ENCODE data around the gene PKP4. TPM values are rescaled to one million over a fixed set of nuclear protein-coding genes. Genes with fewer than 3 reads are reported as not detected.

PKP4 gene
- total RNA-seq, 5 donors from 2014 or later (not counting 1 experiment from before 2014, with no cell fraction given): 17.3 to 23.1 (median 20.3) TPM

DNA sequence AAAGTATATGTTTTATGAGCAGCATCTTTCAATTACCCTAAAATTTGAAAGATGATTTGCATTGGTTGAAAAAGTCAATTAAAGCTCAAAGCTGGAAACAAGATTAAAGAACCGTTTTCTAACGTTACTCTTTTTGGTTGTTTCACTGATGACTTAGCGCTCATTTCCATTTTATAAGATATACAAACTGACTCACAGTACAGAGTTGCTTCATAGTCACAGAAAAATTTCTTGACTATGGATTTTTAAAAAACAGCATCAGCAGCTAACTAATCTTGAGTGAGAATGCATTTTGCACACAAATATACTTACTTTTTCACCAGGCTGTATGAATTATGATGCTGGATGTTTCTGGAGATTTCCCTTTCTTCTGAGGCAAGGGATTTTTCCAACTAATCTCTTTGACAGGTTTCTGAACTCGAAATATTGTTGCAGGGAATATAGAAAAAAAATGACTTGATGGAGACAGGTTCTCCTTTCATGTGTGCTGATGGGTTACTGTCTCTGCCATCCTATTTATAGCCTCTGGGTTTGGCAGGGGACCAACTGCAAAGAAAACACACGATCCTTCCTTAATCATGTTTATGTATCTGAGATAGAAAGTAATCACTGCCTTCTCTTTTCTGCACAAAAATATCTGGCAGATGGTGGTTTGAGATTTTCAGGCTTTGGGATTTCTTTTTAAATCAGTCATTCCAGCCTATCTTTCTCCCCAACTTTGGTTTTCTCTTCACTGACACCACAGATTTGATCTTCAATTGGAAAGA, 209.0 kb downstream of the PKP4 start:
- no peak for ATAC-seq (replicated peaks in 1 of 4)
- H3K4me1 Mint-ChIP-seq: no peaks in the 10 kb centered on the region
- CTCF ChIA-PET: no interaction called here
- Histone ChIP-seq H3K4me1 (ENCODE audit: control insufficient read depth in 1 of 2, extremely low read depth in 1 of 2, insufficient read depth in 2 of 2, low read length in 2 of 2) (no peaks in the 10 kb centered on the region), H3K9me3 (no peaks in the 10 kb centered on the region), H3K27ac (ENCODE audit: low read length) (no peak overlapping the region), H3K4me3 (ENCODE audit: control insufficient read depth in 1 of 2, extremely low read depth in 1 of 2, low read length in 1 of 2) (no peak overlapping the region), H3K27me3 (replicated peaks in 1 of 2; ENCODE audit: control insufficient read depth in 2 of 2, extremely low read depth in 1 of 2, insufficient read depth in 2 of 2, low read length in 1 of 2) (no peaks in the 10 kb centered on the region), H3K36me3 (ENCODE audit: control insufficient read depth in 2 of 2, extremely low read depth in 1 of 2, insufficient read depth in 1 of 2, low read length in 1 of 2) (peaks cover 5 to 11% of the 10 kb centered on the region in 2 donors)
- H3K27me3 Mint-ChIP-seq: no peaks in the 10 kb centered on the region
- no peak overlapping the region for H3K27ac Mint-ChIP-seq
- DNase-seq: no peak
- H3K9me3 Mint-ChIP-seq: no peaks in the 10 kb centered on the region
- peaks cover 47% of the 10 kb centered on the region for H3K36me3 Mint-ChIP-seq
- POLR2A ChIA-PET: no interaction called here
- H3K4me3 Mint-ChIP-seq: no peak overlapping the region
- 90% methylated on average over 2 of the region's 5 CpGs for WGBS (ENCODE audit: insufficient coverage)

DNA sequence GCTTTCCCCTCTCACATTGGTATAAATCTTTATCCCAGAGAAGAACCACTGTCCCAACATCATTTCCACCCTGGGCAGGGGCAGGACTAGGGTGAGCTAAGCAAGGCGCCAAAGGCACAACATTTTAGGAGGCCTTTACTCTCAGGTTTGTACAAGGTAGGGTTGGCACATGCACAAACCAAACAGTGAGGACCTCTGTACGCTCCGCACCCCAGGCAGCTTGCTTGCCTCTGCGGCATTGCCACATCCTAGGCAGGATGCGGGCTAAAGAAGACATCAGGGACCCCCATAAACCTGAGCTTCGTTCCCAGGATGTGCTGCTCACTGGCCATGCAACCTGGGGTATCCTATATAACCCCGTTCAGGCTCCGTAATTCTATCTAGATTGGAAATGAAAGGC, 210.2 kb downstream of the PKP4 start:
- Mint-ChIP-seq H3K27me3 (no peaks in the 10 kb centered on the region), H3K9me3 (no peaks in the 10 kb centered on the region), H3K4me3 (no peak overlapping the region), H3K36me3 (peaks cover 41% of the 10 kb centered on the region), H3K27ac (no peak overlapping the region), H3K4me1 (no peaks in the 10 kb centered on the region)
- WGBS (ENCODE audit: insufficient coverage): 95% methylated on average over 4 of the region's 8 CpGs
- ChIA-PET CTCF (interaction anchor here in 1 of 2 donors (0.5 to 1.0 kb wide), 2 partner anchors 83 to 111 kb away, joined by 6 read pairs; no protein-coding TSS in a partner anchor), POLR2A (interaction anchor here in 1 of 2 donors (0.5 kb wide), 1 partner anchor 299 kb away, joined by 3 read pairs; no protein-coding TSS in a partner anchor)
- peaks cover 0 to 6% of the 10 kb centered on the region in 2 donors for H3K36me3 ChIP-seq (ENCODE audit: control insufficient read depth in 2 of 2, extremely low read depth in 1 of 2, insufficient read depth in 1 of 2, low read length in 1 of 2)
- H3K4me1 ChIP-seq (ENCODE audit: control insufficient read depth in 1 of 2, extremely low read depth in 1 of 2, insufficient read depth in 2 of 2, low read length in 2 of 2): no peaks in the 10 kb centered on the region
- no peaks in the 10 kb centered on the region for H3K9me3 ChIP-seq
- no peaks in the 10 kb centered on the region for H3K27me3 ChIP-seq (replicated peaks in 1 of 2; ENCODE audit: control insufficient read depth in 2 of 2, extremely low read depth in 1 of 2, insufficient read depth in 2 of 2, low read length in 1 of 2)
- no peak overlapping the region for H3K27ac ChIP-seq (ENCODE audit: low read length)
- no peak overlapping the region for H3K4me3 ChIP-seq (ENCODE audit: control insufficient read depth in 1 of 2, extremely low read depth in 1 of 2, low read length in 1 of 2)
- DNase-seq (no peak), ATAC-seq (replicated peaks in 1 of 4) (no peak)

DNA sequence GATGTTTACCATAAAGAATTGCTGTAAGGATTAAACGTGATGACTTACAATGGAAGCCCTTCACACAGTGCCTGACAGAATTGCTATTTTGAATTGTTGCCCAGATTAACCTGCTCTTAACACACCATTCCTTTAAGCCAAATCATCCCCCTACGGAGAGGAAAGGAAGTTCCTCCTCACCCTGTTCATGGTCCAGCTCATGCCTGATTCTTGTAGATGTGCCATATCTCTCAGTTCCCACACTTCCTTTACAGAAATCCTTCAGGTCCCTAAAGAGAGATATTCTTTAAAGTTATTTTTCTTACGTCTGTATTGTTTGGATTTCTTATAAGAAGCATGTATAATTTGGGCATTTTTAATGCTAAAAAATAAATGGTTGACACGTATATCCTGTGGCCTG, 210.8 kb downstream of the PKP4 start:
- peaks cover 41% of the 10 kb centered on the region for H3K36me3 Mint-ChIP-seq
- peaks cover 0 to 6% of the 10 kb centered on the region in 2 donors for H3K36me3 ChIP-seq (ENCODE audit: control insufficient read depth in 2 of 2, extremely low read depth in 1 of 2, insufficient read depth in 1 of 2, low read length in 1 of 2)
- no peaks in the 10 kb centered on the region for H3K27me3 ChIP-seq (replicated peaks in 1 of 2; ENCODE audit: control insufficient read depth in 2 of 2, extremely low read depth in 1 of 2, insufficient read depth in 2 of 2, low read length in 1 of 2)
- no peaks in the 10 kb centered on the region for H3K27me3 Mint-ChIP-seq
- no peaks in the 10 kb centered on the region for H3K4me1 ChIP-seq (ENCODE audit: control insufficient read depth in 1 of 2, extremely low read depth in 1 of 2, insufficient read depth in 2 of 2, low read length in 2 of 2)
- no peak overlapping the region for H3K4me3 ChIP-seq (ENCODE audit: control insufficient read depth in 1 of 2, extremely low read depth in 1 of 2, low read length in 1 of 2)
- ChIA-PET POLR2A (no interaction called here), CTCF (interaction anchor here in 1 of 2 donors (0.6 to 1.0 kb wide), 4 partner anchors 104 to 818 kb away, joined by 3 to 6 read pairs (median 4); no protein-coding TSS in a partner anchor)
- ATAC-seq (replicated peaks in 1 of 4) (no peak), DNase-seq (no peak)
- H3K27ac ChIP-seq (ENCODE audit: low read length): no peak overlapping the region
- H3K4me3 Mint-ChIP-seq: no peak overlapping the region
- WGBS (ENCODE audit: insufficient coverage): 94% methylated on average over 3 of the region's 4 CpGs
- H3K9me3 ChIP-seq: no peaks in the 10 kb centered on the region
- no peaks in the 10 kb centered on the region for H3K9me3 Mint-ChIP-seq
- no peaks in the 10 kb centered on the region for H3K4me1 Mint-ChIP-seq
- H3K27ac Mint-ChIP-seq: no peak overlapping the region

DNA sequence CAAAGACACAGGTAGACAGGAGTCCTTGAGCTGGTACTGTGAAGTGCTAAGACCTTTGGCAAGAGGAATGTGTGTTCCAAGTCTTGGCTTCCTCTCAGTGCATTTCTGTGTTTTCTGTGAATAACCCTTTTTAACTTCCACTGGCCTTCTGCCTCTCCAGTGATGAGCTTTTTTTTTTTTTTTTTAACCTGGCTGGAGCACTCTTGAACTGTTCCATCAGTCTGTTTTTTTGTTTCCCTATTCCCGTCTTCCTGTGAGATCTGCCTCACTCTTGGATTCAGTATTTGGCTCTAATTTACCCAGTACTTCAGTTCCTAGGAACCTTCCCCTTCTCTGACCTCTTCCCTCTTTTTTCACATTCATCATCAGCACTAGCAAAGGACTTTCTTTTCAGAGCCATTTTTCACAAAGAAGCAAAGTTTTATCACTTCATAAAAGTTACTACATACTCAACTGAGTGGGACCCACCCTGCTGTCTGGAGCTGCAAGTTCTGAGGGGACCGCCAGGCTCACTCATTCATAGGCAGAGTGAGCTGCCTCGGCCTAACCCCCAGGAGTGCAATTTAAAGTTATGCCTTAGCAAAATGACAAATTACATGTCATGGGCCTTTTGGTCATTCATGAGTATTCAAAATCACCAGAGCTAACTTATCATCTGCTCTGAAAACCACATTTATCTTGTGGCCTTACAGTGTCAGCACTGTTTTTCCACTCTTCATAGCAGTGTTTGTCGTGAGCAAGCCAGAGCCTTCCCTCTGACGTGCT, 211.4 kb downstream of the PKP4 start:
- no peaks in the 10 kb centered on the region for H3K9me3 ChIP-seq
- 95% methylated on average over 3 of the region's 5 CpGs for WGBS (ENCODE audit: insufficient coverage)
- H3K27me3 ChIP-seq (replicated peaks in 1 of 2; ENCODE audit: control insufficient read depth in 2 of 2, extremely low read depth in 1 of 2, insufficient read depth in 2 of 2, low read length in 1 of 2): no peaks in the 10 kb centered on the region
- H3K4me3 Mint-ChIP-seq: no peak overlapping the region
- H3K4me3 ChIP-seq (ENCODE audit: control insufficient read depth in 1 of 2, extremely low read depth in 1 of 2, low read length in 1 of 2): no peak overlapping the region
- H3K36me3 ChIP-seq (ENCODE audit: control insufficient read depth in 2 of 2, extremely low read depth in 1 of 2, insufficient read depth in 1 of 2, low read length in 1 of 2): peaks cover 0 to 4% of the 10 kb centered on the region in 2 donors
- DNase-seq: no peak
- H3K9me3 Mint-ChIP-seq: no peaks in the 10 kb centered on the region
- no peaks in the 10 kb centered on the region for H3K27me3 Mint-ChIP-seq
- H3K4me1 ChIP-seq (ENCODE audit: control insufficient read depth in 1 of 2, extremely low read depth in 1 of 2, insufficient read depth in 2 of 2, low read length in 2 of 2): no peaks in the 10 kb centered on the region
- H3K27ac Mint-ChIP-seq: no peak overlapping the region
- no peak overlapping the region for H3K27ac ChIP-seq (ENCODE audit: low read length)
- peaks cover 44% of the 10 kb centered on the region for H3K36me3 Mint-ChIP-seq
- ChIA-PET POLR2A (no interaction called here), CTCF (interaction anchor here in 1 of 2 donors (0.6 to 1.0 kb wide), 4 partner anchors 103 to 818 kb away, joined by 3 to 6 read pairs (median 4); no protein-coding TSS in a partner anchor)
- no peak for ATAC-seq (replicated peaks in 1 of 4)
- no peaks in the 10 kb centered on the region for H3K4me1 Mint-ChIP-seq

DNA sequence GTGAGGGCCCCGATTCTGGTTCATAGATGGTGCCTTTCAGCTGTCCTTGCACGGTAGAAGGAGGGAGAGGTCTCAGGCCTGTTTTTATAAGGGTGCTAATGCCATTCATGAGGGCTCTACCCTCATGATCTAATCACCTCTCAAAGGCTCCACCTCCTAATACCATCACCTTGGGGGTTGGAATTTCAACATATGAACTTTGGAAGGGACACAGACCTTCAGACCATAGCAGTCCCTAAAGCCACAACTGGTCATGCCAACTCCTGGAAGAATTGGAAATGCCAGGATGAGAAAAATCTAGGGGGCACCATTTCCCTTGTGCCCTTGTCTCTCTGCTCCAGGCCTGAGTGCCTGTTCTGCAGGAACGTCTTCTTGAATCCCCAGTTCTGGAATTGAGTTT, 213.5 kb downstream of the PKP4 start:
- Histone ChIP-seq H3K4me3 (ENCODE audit: control insufficient read depth in 1 of 2, extremely low read depth in 1 of 2, low read length in 1 of 2) (no peak overlapping the region), H3K27ac (ENCODE audit: low read length) (no peak overlapping the region), H3K9me3 (no peaks in the 10 kb centered on the region), H3K36me3 (ENCODE audit: control insufficient read depth in 2 of 2, extremely low read depth in 1 of 2, insufficient read depth in 1 of 2, low read length in 1 of 2) (peaks cover 0 to 6% of the 10 kb centered on the region in 2 donors), H3K4me1 (ENCODE audit: control insufficient read depth in 1 of 2, extremely low read depth in 1 of 2, insufficient read depth in 2 of 2, low read length in 2 of 2) (no peaks in the 10 kb centered on the region), H3K27me3 (replicated peaks in 1 of 2; ENCODE audit: control insufficient read depth in 2 of 2, extremely low read depth in 1 of 2, insufficient read depth in 2 of 2, low read length in 1 of 2) (no peaks in the 10 kb centered on the region)
- no peak overlapping the region for H3K27ac Mint-ChIP-seq
- WGBS (ENCODE audit: insufficient coverage): 100% methylated on average over 1 of the region's 3 CpGs
- ATAC-seq (replicated peaks in 1 of 4) (no peak), DNase-seq (no peak)
- H3K4me1 Mint-ChIP-seq: no peaks in the 10 kb centered on the region
- ChIA-PET CTCF (no interaction called here), POLR2A (no interaction called here)
- peaks cover 57% of the 10 kb centered on the region for H3K36me3 Mint-ChIP-seq
- H3K27me3 Mint-ChIP-seq: no peaks in the 10 kb centered on the region
- no peak overlapping the region for H3K4me3 Mint-ChIP-seq
- H3K9me3 Mint-ChIP-seq: no peaks in the 10 kb centered on the region

DNA sequence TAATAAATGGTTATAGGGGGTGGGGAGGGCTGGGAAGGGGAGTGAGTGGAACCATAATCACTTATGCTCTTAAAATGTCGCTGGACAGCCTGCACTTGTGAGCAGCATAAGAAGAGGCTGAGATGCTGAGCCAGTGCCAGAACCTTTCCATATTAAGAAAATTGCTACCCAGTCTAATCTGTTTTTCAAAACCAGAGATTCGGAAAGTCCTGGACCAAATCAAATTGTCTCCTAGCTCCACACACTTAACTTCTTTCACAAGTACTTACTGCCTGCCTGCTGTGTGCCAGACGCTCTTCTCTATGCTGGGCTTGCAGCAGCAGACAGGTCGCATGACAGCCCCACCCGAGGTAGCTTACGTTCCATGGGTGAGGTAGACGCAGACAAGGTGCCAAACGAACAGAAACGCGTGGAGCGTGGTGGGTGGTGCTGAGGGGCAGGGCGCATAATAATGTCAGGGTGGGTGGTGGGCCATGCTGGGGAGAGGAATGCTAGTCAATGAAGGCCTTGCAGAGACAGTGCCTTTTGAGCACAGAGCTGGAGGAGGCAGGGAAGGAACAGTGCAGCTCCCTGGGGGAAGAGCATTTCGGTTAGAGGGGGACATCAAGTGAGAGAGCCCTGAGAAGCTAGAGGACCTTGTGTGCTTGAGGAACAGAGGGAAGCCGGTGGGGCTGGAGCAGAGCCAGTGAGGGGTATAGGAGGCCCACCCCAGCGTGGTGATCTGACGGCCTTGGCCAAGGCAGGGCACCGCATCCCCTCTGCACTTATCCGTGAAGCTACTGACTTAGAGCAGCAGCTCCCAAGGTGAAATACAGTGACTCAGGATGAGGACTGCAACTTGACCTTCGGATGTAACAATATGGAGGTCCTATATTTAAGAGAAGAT, 214.9 kb downstream of the PKP4 start:
- no peak overlapping the region for H3K27ac ChIP-seq (ENCODE audit: low read length)
- ATAC-seq (replicated peaks in 1 of 4) (no peak), DNase-seq (no peak)
- no peaks in the 10 kb centered on the region for H3K27me3 ChIP-seq (replicated peaks in 1 of 2; ENCODE audit: control insufficient read depth in 2 of 2, extremely low read depth in 1 of 2, insufficient read depth in 2 of 2, low read length in 1 of 2)
- H3K36me3 ChIP-seq (ENCODE audit: control insufficient read depth in 2 of 2, extremely low read depth in 1 of 2, insufficient read depth in 1 of 2, low read length in 1 of 2): peaks cover 0 to 6% of the 10 kb centered on the region in 2 donors
- Mint-ChIP-seq H3K27ac (no peak overlapping the region), H3K36me3 (peaks cover 59% of the 10 kb centered on the region), H3K4me3 (no peak overlapping the region), H3K27me3 (no peaks in the 10 kb centered on the region), H3K9me3 (no peaks in the 10 kb centered on the region), H3K4me1 (no peaks in the 10 kb centered on the region)
- H3K4me3 ChIP-seq (ENCODE audit: control insufficient read depth in 1 of 2, extremely low read depth in 1 of 2, low read length in 1 of 2): no peak overlapping the region
- POLR2A ChIA-PET: no interaction called here
- CTCF ChIA-PET: no interaction called here
- H3K9me3 ChIP-seq: no peaks in the 10 kb centered on the region
- 96% methylated on average over 18 of the region's 19 CpGs for WGBS (ENCODE audit: insufficient coverage)
- H3K4me1 ChIP-seq (ENCODE audit: control insufficient read depth in 1 of 2, extremely low read depth in 1 of 2, insufficient read depth in 2 of 2, low read length in 2 of 2): no peaks in the 10 kb centered on the region

Data from T-cell (primary cell).